OCI-LY7 (cell line): ENCODE results near the gene FAM20B. TPM values are rescaled to one million over a fixed set of nuclear protein-coding genes. Genes with fewer than 3 reads are reported as not detected.

ENCODE experiments used
- BruUV-seq: library from RNA; stranded (reverse); fragments of 400-500 nt; replicated peaks from 2 replicates; lab custom pipeline; 2021; lab: Mats Ljungman, UMichigan
- CTCF ChIA-PET: fragments of 300-600 bp; sonication (Branson Sonifier 250); formaldehyde crosslinking; loops from one replicate; lab custom pipeline; 2022; ENCODE audit warnings: antibody characterized with exemption; ENCODE audit not compliant: unreplicated experiment; lab: Charles Lee
- POLR2A ChIA-PET: fragments of 300-600 bp; sonication (Branson Sonifier 250); formaldehyde crosslinking; loops from one replicate; lab custom pipeline; 2022; ENCODE audit warnings: antibody characterized with exemption; lab: Charles Lee
- DNase-seq: peaks from one replicate; pipeline ENCODE4 v3.0.0-alpha.2; 2015; ENCODE audit warnings: low spot score
- H2AFZ ChIP-seq: fragments of 200-600 bp; sonication (generic), shearing (Covaris generic); 2 replicates; pipeline ENCODE4 v1.6.1; 2014; ENCODE audit warnings: mild to moderate bottlenecking, antibody characterized with exemption, low read length, moderate library complexity
- H3K27ac ChIP-seq: fragments of 200-600 bp; sonication (generic); 2 replicates; pipeline ENCODE4 v1.5.1; 2014; ENCODE audit warnings: mixed run types, low read depth, mild to moderate bottlenecking, moderate library complexity, low read length, inconsistent platforms; ENCODE audit not compliant: poor library complexity, severe bottlenecking
- H3K36me3 ChIP-seq: fragments of 200-600 bp; sonication (generic); 2 replicates; pipeline ENCODE4 v1.6.1; 2014; ENCODE audit warnings: mild to moderate bottlenecking, antibody characterized with exemption, low read length, moderate library complexity, mixed read lengths; ENCODE audit not compliant: insufficient read depth
- H3K4me1 ChIP-seq: fragments of 200-600 bp; sonication (generic); 2 replicates; pipeline ENCODE4 v1.5.1; 2014; ENCODE audit warnings: mild to moderate bottlenecking, low read length; ENCODE audit not compliant: insufficient read depth, poor library complexity, severe bottlenecking
- H3K4me2 ChIP-seq: fragments of 200-600 bp; sonication (generic); 2 replicates; pipeline ENCODE4 v1.6.1; 2014; ENCODE audit warnings: mild to moderate bottlenecking, low read length
- H3K4me3 ChIP-seq: fragments of 200-600 bp; sonication (generic); 2 replicates; pipeline ENCODE4 v1.5.1; 2014; ENCODE audit warnings: mild to moderate bottlenecking, low read depth, low read length; ENCODE audit not compliant: poor library complexity, severe bottlenecking
- H3K79me2 ChIP-seq: fragments of 200-600 bp; sonication (generic); 2 replicates; pipeline ENCODE4 v1.6.1; 2016; ENCODE audit warnings: low read depth, mild to moderate bottlenecking, low read length, moderate library complexity, mixed read lengths; ENCODE audit not compliant: insufficient read depth
- H3K9me2 ChIP-seq: fragments of 200-600 bp; sonication (generic); 2 replicates; pipeline ENCODE4 v1.6.1; 2016; ENCODE audit warnings: mild to moderate bottlenecking, low read length, mixed read lengths; ENCODE audit not compliant: insufficient read depth
- H3K9me3 ChIP-seq: fragments of 200-600 bp; sonication (generic); 2 replicates; pipeline ENCODE4 v1.6.1; 2014; ENCODE audit warnings: mild to moderate bottlenecking, mixed run types, low read length, mixed read lengths
- H4K20me1 ChIP-seq: fragments of 200-600 bp; sonication (generic); 2 replicates; pipeline ENCODE4 v1.6.1; 2014; ENCODE audit warnings: mild to moderate bottlenecking, antibody characterized with exemption, low read length, moderate library complexity, mixed read lengths; ENCODE audit not compliant: insufficient read depth
- CTCF ChIP-seq: fragments of 200-600 bp; sonication (generic); conservative IDR thresholded peaks from 2 replicates; pipeline ENCODE4 v1.5.1; 2014; ENCODE audit warnings: mild to moderate bottlenecking, antibody characterized with exemption, low read length, moderate library complexity, mixed read lengths
- EZH2phosphoT487 ChIP-seq: fragments of 200-600 bp; sonication (generic); IDR thresholded peaks from 2 replicates; pipeline ENCODE4 v1.6.1; 2018; ENCODE audit warnings: low read depth, borderline replicate concordance, mild to moderate bottlenecking, mixed run types, antibody characterized with exemption, low read length, moderate library complexity, mixed read lengths
- intact Hi-C: fragments of 100-400 bp; cut with micrococcal nuclease; formaldehyde crosslinking; loops from one replicate; pipeline ENCODE4 v1.10.0; 2022; ENCODE audit not compliant: unreplicated experiment
- total RNA-seq, 2 experiments: library from RNA; depleted of rRNA in 1 of 2; stranded (reverse); fragments of >200 nt in 1 of 2; shearing (Covaris generic) in 1 of 2; gene quantifications; 2 replicates each; pipeline ENCODE4 v1.2.3, GENCODE V29; 2014 to 2022

Gene FAM20B
- total RNA-seq, 2 experiments from 2014 or later = 17.1 to 36.5 TPM

- intact Hi-C loops = no loop called here
Observed at GRCh38 chr1:179089827-179090482, 64.3 kb downstream of the FAM20B start.

GRCh38 chr1:179090522-179090921 is 64.8 kb downstream of the FAM20B start:
- Histone ChIP-seq H4K20me1 (no peaks in the 10 kb centered on the region), H3K4me2 (no peak overlapping the region), H3K79me2 (0 out of 2 replicates have a peak, but pooled peaks cover 6% of the 10 kb centered on the region), H3K36me3 (peaks cover 95% of the 10 kb centered on the region), H2AFZ (no peak overlapping the region), H3K4me1 (peaks cover 31% of the 10 kb centered on the region), H3K9me3 (no peaks in the 10 kb centered on the region), H3K27ac (no peak overlapping the region), H3K9me2 (no peaks in the 10 kb centered on the region), H3K4me3 (no peak overlapping the region)
- no peak for TF ChIP-seq EZH2phosphoT487
- no peak for TF ChIP-seq CTCF
- intact Hi-C loops = no loop called here
- ChIA-PET CTCF (no interaction called here), POLR2A (no interaction called here)
- no TSS peak for BruUV-seq
- no peak for DNase-seq

More at GRCh38 chr1:179089827-179090482, 64.3 kb downstream of the FAM20B start:
- Histone ChIP-seq H3K4me3 (no peak overlapping the region), H3K9me3 (no peaks in the 10 kb centered on the region), H3K4me2 (no peak overlapping the region), H3K36me3 (peaks cover 94% of the 10 kb centered on the region), H2AFZ (no peak overlapping the region), H4K20me1 (no peaks in the 10 kb centered on the region), H3K9me2 (no peaks in the 10 kb centered on the region), H3K27ac (no peak overlapping the region), H3K79me2 (peaks cover 10% of the 10 kb centered on the region), H3K4me1 (peaks cover 31% of the 10 kb centered on the region)
- no TSS peak for BruUV-seq
- ChIA-PET CTCF (no interaction called here), POLR2A (interaction anchor here (0.7 kb wide), 1 partner anchor 40 kb away, joined by 3 read pairs; no protein-coding TSS in a partner anchor)
- TF ChIP-seq CTCF (no peak), EZH2phosphoT487 (no peak)
- no peak for DNase-seq

DNA sequence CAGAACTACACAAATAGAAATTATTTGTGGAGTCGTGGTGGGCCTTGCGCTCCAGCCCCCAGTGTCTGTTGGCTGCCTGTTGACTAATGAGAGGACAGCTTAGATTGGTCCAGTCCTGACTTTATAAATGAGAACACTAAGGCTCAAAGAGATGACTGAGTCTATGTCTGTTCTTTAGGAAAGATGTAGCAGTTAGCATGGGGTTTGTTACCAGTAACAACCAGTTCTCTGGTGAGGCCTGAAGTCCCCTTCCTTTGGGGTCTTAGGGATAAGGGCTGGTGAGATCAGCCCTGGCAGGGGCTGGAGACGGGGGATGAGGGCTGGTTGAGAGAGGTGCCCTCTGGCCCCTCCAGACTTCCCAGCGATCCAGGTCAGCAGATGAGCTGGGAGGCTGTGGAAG is 65.2 kb downstream of the FAM20B start:
- Histone ChIP-seq H3K4me3 (no peak overlapping the region), H4K20me1 (no peaks in the 10 kb centered on the region), H3K36me3 (peaks cover 95% of the 10 kb centered on the region), H3K27ac (no peak overlapping the region), H3K4me1 (peaks cover 31% of the 10 kb centered on the region), H3K9me3 (no peaks in the 10 kb centered on the region), H3K9me2 (no peaks in the 10 kb centered on the region), H2AFZ (no peak overlapping the region), H3K4me2 (no peak overlapping the region), H3K79me2 (0 out of 2 replicates have a peak, but pooled peaks cover 2% of the 10 kb centered on the region)
- BruUV-seq = no TSS peak
- intact Hi-C loops = no loop called here
- CTCF ChIA-PET = no interaction called here
- no peak for TF ChIP-seq EZH2phosphoT487
- POLR2A ChIA-PET = no interaction called here
- no peak for DNase-seq
